ENCODE measurements around the gene USP7. TPM values are rescaled to one million over a fixed set of nuclear protein-coding genes. Genes with fewer than 3 reads are reported as not detected.
A peak's percentile ranks its signal among the peaks of the same experiment; 100 is the strongest.
"Not testable (repeated sequence)": the region's sequence is repeated elsewhere in the genome, so short reads cannot be mapped to it uniquely, and the experiment has no call there.

USP7 gene
- polyA plus RNA-seq, 4 donors, result 103 to 143 (median 122) TPM

GRCh38 chr16:8886593-8887430, 76.9 kb downstream of the USP7 start:
- DNase-seq (ENCODE audit: low read depth in 4 of 4, low spot score in 2 of 4), result no peak

- no peak for DNase-seq (ENCODE audit: low read depth in 4 of 4, low spot score in 2 of 4)
Measured at GRCh38 chr16:8885674-8886592, 77.8 kb downstream of the USP7 start.

GRCh38 chr16:8882725-8883377, 80.9 kb downstream of the USP7 start:
- no peak for DNase-seq (ENCODE audit: low read depth in 4 of 4, low spot score in 2 of 4)

- no peak for DNase-seq (ENCODE audit: low read depth in 4 of 4, low spot score in 2 of 4)
Measured at GRCh38 chr16:8882041-8882617, 81.6 kb downstream of the USP7 start, which contains the start of gene LITAFD. Gene LITAFD (plus strand): TSS chr16:8882351. CDS start chr16:8884356, 2,005 bp downstream.

- DNase-seq (ENCODE audit: low read depth in 4 of 4, low spot score in 2 of 4), result no peak
Measured at GRCh38 chr16:8880839-8881510, 82.7 kb downstream of the USP7 start.

DNA sequence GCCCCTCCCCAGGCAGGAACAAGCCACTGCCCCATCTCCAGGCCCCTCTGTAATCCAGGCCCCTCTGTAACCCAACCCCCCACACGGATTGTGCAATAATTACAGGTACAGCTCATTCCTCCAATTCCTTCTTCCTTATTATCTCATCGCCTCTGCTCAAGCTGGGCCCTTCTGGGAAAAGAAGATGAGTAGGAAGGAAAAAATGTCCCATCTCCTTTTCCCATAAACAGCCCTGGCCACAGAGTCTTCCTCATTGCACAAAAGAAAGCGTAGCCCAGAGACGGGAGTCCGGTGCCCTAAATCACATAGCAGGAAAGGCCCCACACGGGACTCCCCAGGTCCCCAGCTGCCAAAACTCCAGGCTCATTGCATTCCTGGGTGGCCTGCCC, 85.2 kb downstream of the USP7 start:
- DNase-seq (ENCODE audit: low read depth in 4 of 4, low spot score in 2 of 4), result no peak

DNA sequence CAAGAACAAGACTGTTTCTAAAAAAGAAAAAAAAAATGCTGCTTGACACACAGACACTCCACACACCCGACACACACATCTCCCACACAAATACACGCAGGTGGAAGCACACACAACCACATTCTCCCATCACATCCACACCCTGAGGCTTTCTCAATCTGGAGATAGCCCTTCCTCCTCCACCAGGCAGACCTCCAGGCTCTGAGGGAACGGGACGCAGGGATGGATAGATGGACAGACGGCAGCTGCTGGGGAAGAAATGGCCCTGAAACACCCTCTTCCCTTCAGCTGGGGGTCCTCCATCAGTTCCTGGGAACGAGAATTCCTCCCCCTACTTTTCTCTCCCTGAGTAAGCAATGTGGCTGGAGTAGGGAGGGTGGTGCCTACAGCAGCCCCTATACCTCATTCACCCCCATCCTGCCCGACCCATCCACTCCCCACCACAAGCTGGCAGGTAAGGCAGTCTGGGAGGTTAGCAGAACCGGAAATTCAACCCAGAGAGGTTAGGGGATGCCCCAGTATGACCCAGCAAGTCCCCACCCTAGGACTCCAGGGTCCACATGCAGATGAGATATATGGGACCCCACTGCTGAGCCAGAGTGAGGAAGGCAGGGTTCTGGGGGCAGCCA, 85.7 kb downstream of the USP7 start:
- no peak for DNase-seq (ENCODE audit: low read depth in 4 of 4, low spot score in 2 of 4)

- DNase-seq (ENCODE audit: low read depth in 4 of 4, low spot score in 2 of 4), result not testable (repeated sequence)
Measured at GRCh38 chr16:8875317-8875716, 88.4 kb downstream of the USP7 start.

DNA sequence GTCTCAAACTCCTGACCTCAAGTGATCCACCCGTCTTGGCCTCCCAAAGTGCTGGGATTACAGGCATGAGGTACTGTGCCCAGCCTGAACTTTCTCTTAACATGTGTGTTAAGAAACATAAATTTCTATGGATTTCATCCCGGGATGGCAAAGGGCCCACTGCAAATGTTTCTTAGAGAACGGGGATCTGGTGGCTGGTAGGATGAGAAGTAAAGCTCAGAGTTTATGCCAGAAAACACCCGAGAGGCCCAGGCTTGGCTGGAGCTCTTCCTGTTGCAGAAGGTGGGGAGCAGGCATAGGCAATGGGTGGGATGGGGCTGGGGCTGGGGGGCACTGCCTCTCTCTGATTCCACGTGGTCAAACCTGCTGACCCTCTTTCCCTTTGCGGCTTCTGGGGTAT, 89.3 kb downstream of the USP7 start:
- DNase-seq (ENCODE audit: low read depth in 4 of 4, low spot score in 2 of 4), result no peak

GRCh38 chr16:8873866-8874195, 89.9 kb downstream of the USP7 start:
- not testable (repeated sequence) for DNase-seq (ENCODE audit: low read depth in 4 of 4, low spot score in 2 of 4)

DNA sequence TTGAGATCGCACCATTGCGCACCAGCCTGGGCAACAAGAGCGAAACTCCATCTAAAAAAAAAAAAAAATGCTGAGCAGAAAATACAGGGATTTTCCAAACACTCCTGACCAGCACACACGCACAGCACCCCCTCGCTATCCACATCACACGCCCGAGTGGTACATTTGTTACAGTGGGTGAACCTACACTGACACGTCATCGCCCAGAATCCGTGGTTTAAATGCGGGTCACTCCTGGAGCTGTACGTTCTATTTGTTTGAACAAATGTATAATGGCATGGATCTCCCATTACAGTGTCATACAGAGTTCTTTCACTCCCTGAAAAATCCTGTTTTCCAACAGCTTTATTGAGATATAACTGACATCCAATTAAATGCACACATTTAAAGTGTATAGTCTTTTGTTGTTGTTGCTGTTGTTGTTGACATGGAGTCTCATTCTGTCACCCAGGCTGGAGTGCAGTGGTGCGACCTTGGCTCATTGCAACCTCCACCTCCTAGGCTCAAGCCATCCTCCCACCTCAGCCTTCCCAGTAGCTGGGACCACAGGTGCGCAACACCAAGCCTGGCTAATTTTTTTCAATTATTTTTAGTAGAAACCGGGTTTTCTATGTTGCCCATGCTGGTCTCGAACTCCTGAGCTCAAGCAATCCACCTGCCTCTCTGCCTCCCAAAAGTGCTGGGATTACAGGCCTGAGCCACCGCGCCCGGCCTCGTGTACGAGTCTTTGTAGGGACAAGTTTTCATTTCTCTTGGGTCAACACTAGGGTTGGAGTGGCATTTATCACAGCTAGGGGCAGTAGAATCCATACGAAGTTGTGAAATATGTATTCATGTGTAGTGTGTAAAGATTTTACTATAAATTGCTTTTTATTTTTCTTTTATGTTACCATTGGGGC, 90.5 kb downstream of the USP7 start:
- no peak for DNase-seq (ENCODE audit: low read depth in 4 of 4, low spot score in 2 of 4)

DNA sequence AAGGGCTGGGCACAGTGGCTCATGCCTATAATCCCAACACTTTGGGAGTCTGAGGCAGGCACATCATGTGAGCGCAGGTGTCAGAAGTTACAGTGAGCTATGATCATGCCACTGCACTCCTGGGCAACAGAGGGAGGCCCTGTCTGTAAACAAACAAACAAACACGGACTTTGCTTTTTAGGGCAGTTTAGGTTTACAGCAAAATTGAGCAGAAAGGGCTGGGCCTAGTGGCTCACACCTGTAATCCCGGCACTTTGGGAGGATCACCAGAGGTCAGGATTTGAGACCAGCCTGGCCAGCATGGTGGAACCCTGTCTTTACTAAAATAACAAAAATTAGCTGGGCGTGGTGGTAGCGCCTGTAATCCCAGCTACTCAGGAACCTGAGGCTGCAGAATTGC, 91.6 kb downstream of the USP7 start:
- DNase-seq (ENCODE audit: low read depth in 4 of 4, low spot score in 2 of 4), result no peak

- not testable (repeated sequence) for DNase-seq (ENCODE audit: low read depth in 4 of 4, low spot score in 2 of 4)
Measured at GRCh38 chr16:8869988-8870241, 93.8 kb downstream of the USP7 start.

GRCh38 chr16:8869212-8869987, 94.3 kb downstream of the USP7 start:
- no peak for DNase-seq (ENCODE audit: low read depth in 4 of 4, low spot score in 2 of 4)

DNA sequence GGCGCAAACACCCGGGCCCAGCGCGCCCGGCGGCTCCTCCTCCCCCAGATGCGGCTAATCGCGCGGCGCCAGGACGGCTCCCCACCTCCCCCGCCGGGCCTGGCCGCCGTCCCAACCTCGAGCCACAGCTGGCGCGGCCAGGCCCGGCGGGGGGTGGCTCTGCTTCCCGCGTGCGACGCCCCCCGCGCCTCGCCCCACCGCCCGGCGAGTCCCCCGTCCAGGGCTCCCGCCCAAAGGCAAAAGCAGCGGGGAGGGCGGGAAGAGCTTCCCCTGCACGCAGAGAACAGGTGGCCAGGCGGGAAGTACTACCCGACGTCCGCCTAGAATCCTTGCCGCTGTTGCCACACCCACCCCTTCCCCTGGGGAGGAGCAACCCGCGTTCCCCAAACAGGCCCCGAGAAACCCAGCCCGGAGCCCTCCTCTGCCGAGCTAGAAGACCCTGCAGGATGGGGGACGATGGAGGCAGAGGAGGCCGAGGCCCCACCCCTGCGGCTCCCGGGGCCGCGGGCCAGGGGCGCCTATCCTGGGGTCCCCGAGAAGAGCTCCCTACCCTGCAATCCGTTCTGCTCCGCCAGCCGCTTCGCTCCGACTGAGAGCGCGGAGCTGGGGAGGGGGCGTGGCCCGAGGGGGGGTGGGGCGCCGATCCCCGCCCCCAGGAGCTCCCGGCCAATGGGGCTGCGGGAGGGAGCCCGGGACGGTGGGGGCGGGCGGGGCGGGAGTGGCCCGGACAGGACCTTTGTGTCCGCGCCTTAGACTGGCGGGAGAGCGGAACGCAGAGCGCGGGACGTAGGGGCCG, 95.1 kb downstream of the USP7 start, which contains the start of gene CARHSP1:
CARHSP1 (minus strand) TSS at position 591 of the 796 bp plus-strand sequence. CDS start 9,678 bp downstream, outside the sequence.
- peak; percentile 64 to 81 (median 78) for DNase-seq (ENCODE audit: low read depth in 4 of 4, low spot score in 2 of 4)

DNA sequence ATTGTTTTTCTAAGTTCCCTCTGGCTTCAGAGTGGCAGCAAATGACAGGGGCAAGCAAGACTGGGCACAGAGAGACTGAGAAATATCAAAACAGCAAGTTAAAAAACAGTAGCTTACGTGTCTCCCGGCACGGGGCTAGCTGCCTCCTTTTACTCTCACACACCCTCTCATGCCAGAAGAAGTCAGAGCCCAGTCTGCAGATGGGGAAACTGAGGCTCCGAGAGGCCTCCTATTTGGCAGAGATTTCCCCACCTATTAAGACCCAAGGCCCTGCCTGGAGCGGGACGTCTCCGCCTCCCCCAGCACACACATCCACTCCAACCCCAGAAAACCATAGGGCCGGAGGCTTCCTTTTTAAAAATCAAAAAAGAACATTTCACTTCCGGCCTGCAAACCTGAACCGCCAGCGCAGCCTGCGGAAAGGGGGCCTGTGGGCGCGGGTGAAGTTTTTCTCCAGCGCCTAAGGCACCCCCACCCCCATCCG, 95.7 kb downstream of the USP7 start:
- no peak for DNase-seq (ENCODE audit: low read depth in 4 of 4, low spot score in 2 of 4)

Measured in left renal cortex interstitium (tissue), 4 donors.